Inflammatory macrophage (primary cell): Measurements from ENCODE around the gene ADGRL3.
"Not testable (repeated sequence)": the region's sequence is repeated elsewhere in the genome, so short reads cannot be mapped to it uniquely, and the experiment has no call there.

Source experiments
- DNase-seq, 2 donors: peaks; one replicate each; pipeline ENCODE4 v3.0.0-alpha.2; 2020 to 2022

Gene ADGRL3

DNA sequence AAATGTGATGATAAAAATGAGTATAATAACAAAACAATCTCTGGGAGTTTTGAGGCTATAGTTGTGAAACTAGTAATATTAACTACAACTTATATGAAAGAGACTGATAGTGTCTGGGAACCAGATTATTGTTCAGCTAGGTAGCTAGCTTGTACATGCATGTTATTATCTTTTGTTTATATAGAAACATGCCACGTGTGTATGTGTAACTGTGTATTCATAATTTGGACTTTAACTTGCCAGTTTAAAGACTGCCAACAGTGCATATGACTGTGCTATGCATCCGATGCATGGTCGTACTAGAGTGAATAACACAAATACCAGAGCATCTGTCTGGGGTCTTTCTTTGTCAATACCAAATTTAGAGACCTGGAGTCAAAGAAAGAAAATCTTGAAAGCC, 92.2 kb downstream of the ADGRL3 start:
- no peak for DNase-seq

DNA sequence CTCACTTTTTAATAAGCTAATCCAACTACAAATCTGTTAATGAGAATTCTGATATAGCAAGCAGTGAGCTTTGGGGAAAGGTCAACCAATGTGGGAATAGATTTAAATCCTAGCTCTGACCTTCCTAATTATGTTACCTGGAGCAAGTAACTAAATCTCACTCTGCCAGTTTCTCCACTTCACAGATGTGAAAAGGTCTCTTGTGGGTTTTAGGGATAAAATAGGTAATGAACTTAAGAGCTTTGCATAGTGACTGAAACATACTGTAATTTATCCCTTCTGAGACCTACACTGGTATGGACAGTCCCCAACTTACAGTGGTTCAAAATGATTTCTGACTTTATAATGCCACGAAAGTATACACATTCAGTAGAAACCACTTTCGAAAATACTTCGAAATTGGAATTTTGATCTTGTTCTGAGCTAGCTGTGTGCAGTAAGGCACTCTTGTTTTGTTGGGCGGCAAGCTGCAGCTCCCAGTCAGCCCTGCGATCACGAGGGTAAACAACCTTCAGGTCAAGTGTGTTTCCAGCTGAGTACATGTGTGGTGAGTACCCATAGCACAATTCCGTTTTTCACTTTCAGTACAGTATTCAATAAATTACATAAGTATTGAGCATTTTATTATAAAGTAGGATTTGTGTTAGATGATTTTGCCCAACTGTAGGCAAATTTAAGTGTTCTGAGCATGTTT, 93.7 kb downstream of the ADGRL3 start:
- DNase-seq, result no peak

DNA sequence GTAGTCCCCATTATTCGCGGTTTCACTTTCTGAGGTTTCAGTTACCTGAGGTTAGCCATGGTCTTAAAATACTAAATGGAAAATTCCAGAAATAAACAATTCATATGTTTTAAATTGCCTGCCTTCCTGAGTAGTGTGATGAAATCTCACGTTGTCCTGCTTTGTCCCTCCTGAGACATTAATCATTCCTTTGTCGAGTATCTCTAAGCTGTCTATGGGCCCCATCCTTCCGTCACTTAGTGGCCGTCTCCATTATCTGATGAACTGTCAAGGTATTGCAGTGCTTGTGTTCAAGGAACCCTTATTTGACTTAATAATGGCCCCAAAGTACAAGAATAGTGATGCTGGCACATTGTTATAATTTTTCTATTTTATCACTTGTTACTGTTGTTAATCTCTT, 94.8 kb downstream of the ADGRL3 start:
- DNase-seq, result no peak

DNA sequence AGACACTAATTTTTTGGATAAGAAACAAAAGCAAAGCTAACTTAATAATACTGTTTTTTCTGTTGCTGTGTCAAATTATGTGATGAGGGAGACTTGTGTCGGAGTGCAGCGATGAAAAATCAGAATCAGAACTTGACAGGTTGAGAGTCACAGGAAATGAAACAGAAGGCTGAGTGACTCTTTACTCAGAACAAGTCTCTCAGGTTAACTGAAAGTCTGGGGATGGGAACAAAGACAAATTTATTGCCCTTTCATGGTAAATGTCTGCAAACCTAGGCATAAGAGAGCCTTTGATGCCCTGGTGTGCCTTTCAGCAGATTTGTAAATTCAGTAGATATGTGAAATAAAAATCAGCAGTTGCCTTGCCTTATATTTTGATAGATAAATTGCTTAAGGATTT, 96.0 kb downstream of the ADGRL3 start:
- no peak for DNase-seq

DNA sequence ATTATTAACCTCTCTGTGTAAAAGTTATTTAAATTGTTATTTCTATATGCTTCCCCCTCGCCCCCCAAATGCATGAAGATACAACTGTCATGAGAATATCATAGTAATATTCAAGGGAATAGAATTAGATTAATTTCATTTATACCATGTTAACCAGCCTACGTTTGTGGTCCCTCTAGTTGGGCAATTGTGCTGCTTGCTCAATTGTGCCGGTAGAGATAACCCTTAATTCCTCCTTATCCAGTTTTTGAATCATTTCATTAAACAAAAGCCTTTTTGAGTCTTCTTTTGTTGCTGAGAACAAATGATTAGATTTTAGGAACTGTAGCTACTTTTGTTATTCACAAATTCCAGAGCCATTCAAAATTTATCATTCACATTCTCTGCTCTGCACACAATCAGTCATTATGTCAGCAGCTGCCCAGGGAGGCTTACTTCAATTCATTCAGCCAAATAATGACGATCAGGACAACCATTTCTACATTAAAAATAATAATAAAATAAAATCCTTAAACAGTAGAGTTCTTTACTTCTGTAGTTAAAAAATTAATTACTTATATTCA, 98.1 kb downstream of the ADGRL3 start:
- DNase-seq, result no peak

DNA sequence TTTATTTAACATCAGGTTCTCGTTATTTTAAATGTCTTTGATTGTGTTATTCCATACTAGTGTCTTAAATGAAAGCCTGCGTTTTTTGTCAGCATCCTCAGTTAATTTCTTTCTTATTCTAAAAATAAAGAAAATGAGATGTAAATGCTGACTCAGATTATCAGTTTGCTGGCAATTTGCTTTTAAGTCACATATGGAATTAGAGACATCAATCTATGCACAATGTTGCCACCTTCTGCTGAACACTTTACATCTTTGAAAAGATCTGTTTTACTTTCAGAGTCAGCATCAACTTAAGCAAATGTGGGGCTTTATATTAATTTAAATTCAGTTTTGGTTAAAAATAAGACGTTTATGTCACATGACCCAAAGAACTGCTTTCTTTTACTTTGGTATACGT, 99.2 kb downstream of the ADGRL3 start:
- DNase-seq, result no peak

DNA sequence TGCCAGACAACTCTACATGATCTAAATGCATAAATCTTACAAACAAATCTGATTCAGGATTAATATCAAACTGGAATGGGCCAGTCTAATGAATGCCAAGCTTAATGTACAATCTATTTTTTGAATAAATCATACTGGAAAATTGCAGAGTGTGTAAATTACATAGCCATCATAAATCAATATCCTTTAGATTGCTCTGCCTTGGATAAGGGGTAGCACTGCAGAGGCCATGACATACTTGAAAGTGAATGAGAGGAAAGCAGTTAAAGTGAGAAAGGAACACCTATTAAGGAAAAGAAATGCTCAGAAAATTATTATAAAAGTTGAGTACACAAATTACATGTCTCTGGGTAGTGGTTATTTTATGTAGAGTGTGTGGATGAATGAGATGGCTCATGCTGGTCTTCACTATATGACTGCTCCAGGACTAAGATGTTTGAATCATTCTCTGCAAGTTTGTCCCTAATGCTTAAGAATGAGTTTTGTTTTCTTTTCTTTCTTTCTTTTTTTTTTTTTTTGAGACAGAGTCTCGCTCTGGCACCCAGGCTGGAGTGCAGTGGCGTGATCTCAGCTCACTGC, 100.2 kb downstream of the ADGRL3 start:
- DNase-seq, result no peak

DNA sequence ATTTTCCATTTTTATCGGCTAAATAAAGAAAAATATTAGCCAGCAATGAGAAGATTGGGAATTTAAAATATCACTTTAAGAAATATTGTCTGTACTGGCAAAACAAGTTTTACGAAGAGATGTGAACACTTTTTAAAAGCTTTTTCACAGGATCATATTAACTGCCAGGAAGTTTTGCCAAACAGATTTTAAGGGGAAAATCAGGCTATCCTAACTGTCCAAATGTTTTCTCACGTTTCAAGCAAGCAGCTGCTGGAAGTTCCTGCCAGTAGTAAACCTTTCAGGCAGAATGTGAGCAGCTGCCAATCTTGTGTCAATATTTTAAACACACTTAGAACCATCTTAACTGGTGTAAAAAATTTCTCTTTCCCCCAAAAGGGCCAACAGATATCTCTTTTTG, 101.1 kb downstream of the ADGRL3 start:
- no peak for DNase-seq

DNA sequence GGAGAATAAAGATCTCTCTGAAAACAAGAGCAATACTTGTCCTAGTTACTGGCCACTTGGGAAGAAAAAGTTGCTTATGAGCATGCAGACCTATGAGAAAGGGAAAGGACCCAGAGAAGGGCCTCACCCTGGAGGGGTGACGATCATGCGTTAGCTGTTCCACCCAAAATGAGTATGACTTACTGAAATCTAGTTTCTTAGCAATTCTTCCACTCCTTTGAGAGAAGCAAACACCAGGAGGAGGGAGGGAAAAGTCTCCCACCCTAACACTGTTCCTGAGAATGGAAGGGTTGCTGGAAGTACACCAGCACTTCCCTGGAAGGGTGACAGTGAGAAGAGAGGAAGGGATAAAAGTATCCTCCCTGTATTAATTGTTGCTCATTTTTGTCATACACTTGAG, 107.9 kb downstream of the ADGRL3 start:
- DNase-seq, result no peak

DNA sequence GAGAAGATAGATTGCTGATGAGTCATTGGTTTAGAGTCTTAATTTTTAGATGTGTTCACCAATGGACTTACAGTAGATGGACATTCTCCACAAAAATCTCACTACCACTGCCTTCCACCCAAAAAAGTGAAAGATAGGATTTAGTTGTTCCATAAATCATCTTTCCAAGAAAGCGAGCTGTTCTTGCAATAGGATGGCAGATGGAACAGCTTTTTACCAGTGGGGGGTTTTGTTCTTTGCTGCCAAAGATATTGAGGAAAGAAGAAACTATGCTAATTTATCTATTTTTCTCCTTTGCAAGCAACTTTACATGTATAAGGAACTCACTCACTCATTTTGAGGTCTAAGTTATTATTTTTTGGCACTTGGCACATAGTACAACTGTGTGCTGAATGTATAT, 109.5 kb downstream of the ADGRL3 start:
- DNase-seq, result no peak

DNA sequence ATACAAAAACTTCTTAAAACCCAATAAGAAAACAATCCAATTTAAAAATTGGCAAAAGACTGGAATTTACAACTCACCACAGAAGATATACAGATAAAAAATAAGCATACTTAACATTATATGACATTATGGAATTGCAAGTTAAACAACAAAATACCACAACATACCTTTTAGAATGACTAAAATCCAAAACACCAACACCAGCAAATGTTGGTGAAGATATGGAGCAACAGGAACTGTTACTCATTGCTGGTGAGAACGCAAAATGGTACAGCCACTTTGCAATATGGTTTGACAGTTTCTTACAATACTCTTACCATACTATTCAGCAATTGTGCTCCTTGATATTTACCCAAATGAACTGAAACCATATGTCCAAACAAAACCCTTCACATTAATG, 112.4 kb downstream of the ADGRL3 start:
- no peak for DNase-seq

DNA sequence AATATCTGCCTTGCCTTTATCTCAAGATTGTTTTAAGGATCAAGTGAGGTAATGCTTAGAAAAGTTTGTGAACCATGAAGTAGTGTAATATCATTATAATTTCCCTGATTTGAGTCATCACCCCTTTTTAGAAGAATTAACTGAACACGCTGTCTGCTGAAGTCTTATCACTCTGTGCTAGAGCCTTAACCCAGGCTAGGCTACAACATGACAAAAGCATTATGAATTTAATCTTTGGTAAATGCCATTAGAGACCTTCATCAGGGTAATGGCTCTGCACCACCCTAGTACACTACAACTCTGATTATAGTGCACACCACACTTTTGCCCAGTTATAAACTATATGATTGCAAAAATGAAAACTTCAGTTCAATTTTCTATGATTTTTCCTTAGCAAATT, 118.3 kb downstream of the ADGRL3 start:
- no peak for DNase-seq

DNA sequence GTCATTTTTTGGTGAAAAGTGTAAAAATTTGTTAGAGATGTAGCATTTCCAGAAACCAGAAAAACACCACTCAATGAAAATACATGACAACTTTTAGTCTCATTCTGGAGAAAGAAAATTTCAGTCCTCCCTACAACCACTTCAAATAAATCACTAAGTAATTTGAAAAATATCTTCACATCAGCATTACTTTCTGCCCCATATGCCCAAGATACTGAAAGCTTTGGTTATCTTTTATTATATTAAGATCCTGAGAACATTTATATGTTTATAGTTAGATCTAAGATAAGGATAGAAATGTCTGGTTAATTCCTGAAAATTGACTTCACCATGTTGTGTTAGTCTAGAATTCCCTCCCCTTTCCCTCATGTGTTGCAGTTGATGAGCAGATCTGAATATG, 119.0 kb downstream of the ADGRL3 start:
- no peak for DNase-seq

DNA sequence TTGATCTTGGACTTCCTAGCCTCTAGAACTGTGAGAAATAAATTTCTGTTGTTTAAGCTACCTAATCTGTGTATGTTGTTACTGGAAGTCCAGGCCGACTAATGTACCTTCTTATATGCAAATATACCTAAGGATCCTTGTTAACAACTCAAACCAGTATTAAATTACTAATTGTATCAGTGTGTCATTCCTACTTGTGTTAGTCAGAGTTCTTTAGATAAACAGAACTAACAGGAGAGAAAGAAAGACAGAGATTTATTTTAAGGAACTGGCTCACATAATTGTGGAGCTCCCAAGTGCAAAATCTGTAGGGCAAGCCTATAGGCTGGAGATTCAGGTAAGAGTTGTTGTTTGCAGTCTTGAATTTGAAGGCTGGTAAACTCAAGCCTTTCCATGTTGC, 120.0 kb downstream of the ADGRL3 start:
- no peak for DNase-seq

DNA sequence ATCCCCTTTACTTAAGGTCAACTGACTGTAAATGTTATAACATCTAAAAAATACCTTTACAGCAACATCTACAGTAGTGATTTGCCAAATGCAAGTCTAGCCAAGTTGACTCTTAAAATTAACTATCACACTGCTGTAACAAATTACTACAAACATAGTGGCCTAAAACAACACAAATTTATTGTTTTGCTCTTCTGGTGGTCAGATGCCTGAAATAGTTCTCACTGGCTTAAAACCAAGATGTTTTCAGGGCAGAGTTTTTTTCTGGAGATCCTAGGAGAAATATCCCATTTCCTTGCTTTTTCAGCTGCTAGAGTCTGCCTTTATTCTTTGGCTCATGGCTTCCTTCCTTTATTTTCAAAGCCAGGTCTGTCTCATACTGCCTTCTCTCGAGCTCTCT, 120.5 kb downstream of the ADGRL3 start:
- no peak for DNase-seq

DNA sequence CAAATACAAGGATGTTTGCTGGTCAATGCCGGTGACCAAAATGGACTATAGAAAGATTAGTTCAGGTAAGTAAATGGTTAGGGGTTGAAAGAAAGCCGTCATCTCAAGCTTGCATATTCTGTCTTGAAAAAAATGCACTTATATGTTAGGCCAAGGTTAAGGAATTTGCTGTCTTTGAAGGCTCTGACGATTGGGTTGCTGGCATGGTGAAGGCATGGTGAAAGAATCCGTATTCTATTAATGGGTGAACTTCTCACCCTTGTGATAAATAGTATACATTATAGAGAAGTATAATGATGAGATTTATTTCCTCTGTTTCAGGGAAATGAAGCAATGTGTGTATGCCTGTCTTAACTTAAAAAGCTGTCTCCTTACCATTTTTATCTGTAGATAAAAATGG, 132.6 kb downstream of the ADGRL3 start:
- no peak for DNase-seq

DNA sequence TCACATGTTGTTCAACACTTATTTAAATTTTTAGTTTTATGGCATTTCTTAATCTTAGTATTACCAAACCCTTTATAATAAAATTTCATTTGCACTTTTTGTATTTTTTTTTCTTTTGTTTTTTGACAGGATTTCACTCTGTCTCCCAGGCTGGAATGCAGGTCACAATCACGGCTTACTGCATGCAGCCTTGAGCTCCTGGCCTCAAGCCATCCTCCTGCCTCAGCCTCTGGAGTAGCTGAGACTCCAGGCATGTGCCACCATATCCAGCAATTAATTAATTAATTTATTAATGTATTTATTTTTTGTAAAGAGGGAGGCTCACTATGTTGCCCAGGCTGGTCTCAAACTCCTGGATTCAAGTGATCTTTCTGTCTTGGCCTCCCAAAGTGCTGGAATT, 133.4 kb downstream of the ADGRL3 start:
- no peak for DNase-seq

DNA sequence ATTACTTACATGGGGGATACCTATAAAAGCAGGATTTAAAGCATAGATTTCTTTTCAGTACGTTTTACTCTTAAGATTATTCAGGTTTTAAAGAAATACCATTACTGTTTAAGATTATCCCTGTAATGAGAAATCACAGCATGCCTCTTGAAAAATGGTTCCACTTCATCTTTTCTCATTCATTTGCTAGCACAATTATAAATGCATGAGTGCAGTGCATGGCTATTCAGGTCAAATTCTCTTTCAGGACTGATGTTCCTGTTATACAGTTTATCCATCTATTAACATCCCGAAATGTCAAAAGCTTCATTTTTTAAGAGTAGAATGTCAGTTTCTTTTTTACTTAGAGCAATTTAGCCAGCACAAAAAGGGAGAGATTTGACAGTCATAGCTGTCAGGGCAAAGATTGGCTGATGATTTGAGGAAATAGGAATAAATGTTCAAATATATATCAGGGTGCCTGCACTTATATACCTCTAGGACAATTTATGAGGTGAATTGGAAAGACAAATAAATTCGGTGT, 135.2 kb downstream of the ADGRL3 start:
- no peak for DNase-seq

DNA sequence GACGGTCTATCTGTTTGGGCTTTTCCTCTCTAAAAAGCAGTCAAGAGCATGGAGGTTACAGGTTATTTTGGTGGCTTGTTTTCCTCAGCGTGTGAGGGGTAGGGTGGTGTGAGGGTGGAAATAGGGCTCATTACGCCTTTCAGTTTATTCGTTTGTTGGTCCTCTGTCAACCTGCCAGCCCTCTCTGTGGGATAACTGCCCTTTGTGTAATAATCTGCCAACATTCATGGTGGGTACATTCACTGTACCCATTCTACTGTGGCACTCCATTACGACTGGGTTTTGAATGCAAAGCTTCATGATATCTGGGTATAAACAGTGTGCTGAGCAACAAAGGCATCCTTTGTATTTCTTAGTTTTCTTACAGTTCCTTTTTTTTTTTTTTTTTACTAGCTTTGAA, 136.4 kb downstream of the ADGRL3 start:
- DNase-seq, result no peak

DNA sequence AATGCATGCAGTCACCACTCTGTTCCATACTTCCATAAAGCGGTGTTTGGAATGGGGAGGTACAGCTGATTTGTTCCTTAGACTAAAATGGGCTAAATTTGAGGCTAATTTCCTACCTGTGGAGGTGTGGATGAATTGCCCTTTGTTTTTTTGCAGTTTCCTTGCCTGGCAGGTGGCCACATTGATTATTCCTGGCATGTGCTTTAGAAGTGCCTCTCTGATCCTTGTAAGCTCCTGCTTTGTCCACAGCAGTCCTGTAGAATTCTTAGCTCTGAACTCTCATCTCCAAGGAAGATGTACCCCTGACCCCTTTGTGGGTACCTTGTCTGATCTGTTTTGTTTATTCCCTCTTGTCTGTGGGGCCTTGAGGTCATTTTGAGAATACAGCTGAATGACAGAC, 136.8 kb downstream of the ADGRL3 start:
- no peak for DNase-seq

DNA sequence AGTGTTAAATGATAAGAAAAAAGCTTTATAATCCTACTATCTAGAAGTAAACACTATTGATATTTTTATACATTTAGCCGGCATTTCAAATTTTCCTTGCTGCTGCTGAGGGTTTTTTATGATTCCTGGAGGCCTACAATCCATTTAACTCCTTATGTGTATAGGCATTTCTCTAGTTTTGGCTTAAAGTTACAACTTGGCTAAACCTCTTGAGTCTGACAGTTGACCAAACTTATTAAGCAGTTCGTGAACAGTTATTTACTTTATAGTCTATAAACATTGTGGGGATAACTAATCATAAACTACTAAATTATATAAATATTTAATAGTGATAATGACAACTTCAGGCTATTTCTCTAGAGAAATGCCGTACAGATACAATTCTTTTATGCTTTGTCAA, 141.9 kb downstream of the ADGRL3 start:
- no peak for DNase-seq

DNA sequence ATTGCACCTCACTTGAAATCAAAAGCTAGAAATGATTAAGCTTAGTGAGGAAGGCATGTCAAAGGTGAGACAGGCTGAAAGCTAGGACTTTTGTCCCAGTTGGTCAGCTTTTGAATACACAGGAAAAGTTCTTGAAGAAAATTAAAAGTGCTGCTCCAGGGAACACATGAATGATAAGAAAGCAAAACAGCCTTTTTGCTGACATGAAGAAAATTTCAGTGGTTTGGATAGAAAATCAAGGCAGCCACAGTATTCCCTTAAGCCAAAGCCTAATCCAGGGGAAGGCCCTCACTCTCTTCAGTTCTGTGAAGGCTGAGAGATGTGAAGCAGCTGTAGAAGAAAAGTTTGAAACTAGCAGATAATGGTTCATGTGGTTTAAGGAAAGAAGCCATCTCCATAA, 150.8 kb downstream of the ADGRL3 start:
- no peak for DNase-seq

DNA sequence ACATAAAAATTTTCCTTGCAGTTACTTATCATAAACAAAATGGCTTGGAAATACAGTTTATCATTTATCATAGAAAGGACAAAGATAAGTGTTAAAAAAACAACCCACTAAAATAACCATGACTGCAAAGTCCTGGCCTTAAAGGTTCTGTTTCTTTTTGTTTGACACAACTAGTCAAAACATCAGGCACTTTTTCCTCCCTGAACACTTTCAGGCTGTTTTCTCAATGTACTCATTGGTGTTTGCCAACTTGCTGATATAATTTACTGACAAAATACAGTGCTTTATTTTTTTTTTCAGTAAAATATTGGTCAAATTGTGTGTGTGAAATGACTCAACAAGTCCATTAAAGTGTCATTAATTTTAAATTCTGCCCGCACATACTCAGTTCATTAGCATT, 156.6 kb downstream of the ADGRL3 start:
- DNase-seq, result no peak

DNA sequence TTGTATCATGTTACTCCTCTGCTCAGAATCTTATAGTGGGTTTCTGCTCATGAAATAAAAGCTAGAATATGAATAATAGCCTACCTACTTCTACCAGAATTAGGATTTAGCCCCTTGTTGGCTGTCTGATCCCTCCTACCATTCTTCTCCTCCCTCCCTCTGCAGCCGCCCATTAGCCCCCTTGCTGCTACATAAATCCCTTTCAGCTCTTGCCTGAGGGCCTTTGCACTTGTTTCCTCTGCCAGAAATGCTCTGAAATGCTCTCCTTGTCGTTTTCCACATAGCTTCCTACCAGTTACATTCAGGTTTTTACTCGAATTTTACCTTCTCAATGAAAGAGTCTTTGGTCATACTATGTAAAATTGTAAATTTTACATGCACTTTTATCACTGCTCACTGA, 159.2 kb downstream of the ADGRL3 start:
- DNase-seq, result no peak

DNA sequence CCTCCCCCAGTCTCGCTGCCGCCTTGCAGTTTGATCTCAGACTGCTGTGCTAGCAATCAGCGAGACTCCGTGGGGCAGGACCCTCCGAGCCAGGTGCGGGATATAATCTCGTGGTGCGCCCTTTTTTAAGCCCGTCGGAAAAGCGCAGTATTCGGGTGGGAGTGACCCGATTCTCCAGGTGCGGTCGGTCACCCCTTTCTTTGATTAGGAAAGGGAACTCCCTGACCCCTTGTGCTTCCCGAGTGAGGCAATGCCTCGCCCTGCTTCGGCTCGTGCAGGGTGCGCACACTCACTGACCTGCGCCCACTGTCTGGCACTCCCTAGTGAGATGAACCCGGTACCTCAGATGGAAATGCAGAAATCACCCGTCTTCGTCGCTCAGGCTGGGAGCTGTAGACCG, 172.7 kb downstream of the ADGRL3 start:
- DNase-seq, result not testable (repeated sequence)
